ENCODE results near the gene DAZL.

- no peak for TF ChIP-seq EZH2phosphoT487 (IDR thresholded peaks at IDR 0.05; ENCODE audit: low read length)
- TF ChIP-seq, protein P1, sequence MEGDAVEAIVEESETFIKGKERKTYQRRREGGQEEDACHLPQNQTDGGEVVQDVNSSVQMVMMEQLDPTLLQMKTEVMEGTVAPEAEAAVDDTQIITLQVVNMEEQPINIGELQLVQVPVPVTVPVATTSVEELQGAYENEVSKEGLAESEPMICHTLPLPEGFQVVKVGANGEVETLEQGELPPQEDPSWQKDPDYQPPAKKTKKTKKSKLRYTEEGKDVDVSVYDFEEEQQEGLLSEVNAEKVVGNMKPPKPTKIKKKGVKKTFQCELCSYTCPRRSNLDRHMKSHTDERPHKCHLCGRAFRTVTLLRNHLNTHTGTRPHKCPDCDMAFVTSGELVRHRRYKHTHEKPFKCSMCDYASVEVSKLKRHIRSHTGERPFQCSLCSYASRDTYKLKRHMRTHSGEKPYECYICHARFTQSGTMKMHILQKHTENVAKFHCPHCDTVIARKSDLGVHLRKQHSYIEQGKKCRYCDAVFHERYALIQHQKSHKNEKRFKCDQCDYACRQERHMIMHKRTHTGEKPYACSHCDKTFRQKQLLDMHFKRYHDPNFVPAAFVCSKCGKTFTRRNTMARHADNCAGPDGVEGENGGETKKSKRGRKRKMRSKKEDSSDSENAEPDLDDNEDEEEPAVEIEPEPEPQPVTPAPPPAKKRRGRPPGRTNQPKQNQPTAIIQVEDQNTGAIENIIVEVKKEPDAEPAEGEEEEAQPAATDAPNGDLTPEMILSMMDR (IDR thresholded peaks at IDR 0.05; ENCODE audit: low read length), result no peak
- TF ChIP-seq EZH2 (optimal IDR thresholded peaks at IDR 0.05; ENCODE audit: low read depth, low read length), result no peak
Measured at GRCh38 chr3:16608816-16609215, 3.6 kb upstream of the DAZL start.
